Measurements from ENCODE around the gene SUPT20HL2.

DNA sequence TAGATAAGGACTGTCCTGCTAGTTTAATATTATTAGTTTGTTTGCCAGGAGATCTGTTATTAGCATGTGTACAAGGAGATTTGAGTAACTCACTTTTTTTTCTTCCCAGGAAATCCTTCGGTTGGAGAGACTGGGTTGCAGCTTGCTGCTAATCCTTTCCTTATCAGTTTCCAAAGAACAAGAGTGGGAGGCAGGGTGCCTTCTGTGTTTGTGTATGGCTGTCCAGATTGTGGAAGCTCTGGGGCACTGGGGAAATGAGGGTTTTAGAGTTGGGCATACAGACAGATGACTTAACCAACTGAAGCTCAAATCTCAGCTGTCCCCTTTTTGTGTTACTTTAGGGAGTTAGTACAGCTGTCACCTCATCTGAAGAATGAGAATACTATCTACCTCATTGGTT is 34.0 kb upstream of the SUPT20HL2 start:
- TF ChIP-seq, protein P1, sequence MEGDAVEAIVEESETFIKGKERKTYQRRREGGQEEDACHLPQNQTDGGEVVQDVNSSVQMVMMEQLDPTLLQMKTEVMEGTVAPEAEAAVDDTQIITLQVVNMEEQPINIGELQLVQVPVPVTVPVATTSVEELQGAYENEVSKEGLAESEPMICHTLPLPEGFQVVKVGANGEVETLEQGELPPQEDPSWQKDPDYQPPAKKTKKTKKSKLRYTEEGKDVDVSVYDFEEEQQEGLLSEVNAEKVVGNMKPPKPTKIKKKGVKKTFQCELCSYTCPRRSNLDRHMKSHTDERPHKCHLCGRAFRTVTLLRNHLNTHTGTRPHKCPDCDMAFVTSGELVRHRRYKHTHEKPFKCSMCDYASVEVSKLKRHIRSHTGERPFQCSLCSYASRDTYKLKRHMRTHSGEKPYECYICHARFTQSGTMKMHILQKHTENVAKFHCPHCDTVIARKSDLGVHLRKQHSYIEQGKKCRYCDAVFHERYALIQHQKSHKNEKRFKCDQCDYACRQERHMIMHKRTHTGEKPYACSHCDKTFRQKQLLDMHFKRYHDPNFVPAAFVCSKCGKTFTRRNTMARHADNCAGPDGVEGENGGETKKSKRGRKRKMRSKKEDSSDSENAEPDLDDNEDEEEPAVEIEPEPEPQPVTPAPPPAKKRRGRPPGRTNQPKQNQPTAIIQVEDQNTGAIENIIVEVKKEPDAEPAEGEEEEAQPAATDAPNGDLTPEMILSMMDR (IDR thresholded peaks at IDR 0.05), result no peak
- TF ChIP-seq EP300 (IDR thresholded peaks at IDR 0.05) (no peak), POLR2A (IDR thresholded peaks at IDR 0.05) (no peak)
